ENCODE measurements around the gene MAP1LC3B. TPM values are rescaled to one million over a fixed set of nuclear protein-coding genes. Genes with fewer than 3 reads are reported as not detected.
A peak's percentile ranks its signal among the peaks of the same experiment; 100 is the strongest.

The MAP1LC3B gene
- total RNA-seq, 1 donor from 2014 or later = 64.5 TPM

- H3K9me3 ChIP-seq = no peaks in the 10 kb centered on the region
- TF ChIP-seq CTCF (IDR thresholded peaks at IDR 0.05) = no peak
- H3K36me3 ChIP-seq = peaks cover 60% of the 10 kb centered on the region
- no peak overlapping the region for H3K27ac ChIP-seq
- H3K4me3 ChIP-seq = no peak overlapping the region
- intact Hi-C loops (cut with DNase I) = no loop called here
- H3K4me1 ChIP-seq = peaks cover 2% of the 10 kb centered on the region
- DNase-seq = no peak
- peak in 1 of 2 donors; percentile 15 for ATAC-seq
- H3K27me3 ChIP-seq (ENCODE audit: low read depth) = no peaks in the 10 kb centered on the region
Observed at GRCh38 chr16:87451563-87452210, 59.6 kb downstream of the MAP1LC3B start.

GRCh38 chr16:87453326-87453725 lies 61.2 kb downstream of the MAP1LC3B start:
- ATAC-seq = no peak
- no peak for TF ChIP-seq CTCF (IDR thresholded peaks at IDR 0.05)
- Histone ChIP-seq H3K4me1 (peaks cover 16% of the 10 kb centered on the region), H3K36me3 (peaks cover 58% of the 10 kb centered on the region), H3K27me3 (ENCODE audit: low read depth) (no peaks in the 10 kb centered on the region), H3K4me3 (no peak overlapping the region), H3K9me3 (no peaks in the 10 kb centered on the region), H3K27ac (no peak overlapping the region)
- intact Hi-C loops (cut with DNase I) = no loop called here
- DNase-seq = no peak

Other genes with a start within 250 kb of the MAP1LC3B start
- 3.0 TPM for gene C16orf95, start 74.9 kb upstream of the MAP1LC3B start, total RNA-seq
- gene FBXO31, start 8.6 kb upstream of the MAP1LC3B start, total RNA-seq = 26.2 TPM
- 23.9 TPM for gene ZCCHC14, start 100.7 kb downstream of the MAP1LC3B start, total RNA-seq
- 0.12 TPM for gene JPH3, start 210.2 kb downstream of the MAP1LC3B start, total RNA-seq

Data from lower lobe of right lung (tissue), 2 donors.